Measurements from ENCODE around the gene BMP6.

- TF ChIP-seq CTCF (conservative IDR thresholded peaks at IDR 0.05): no peak
- no peak for TF ChIP-seq ZFX (IDR thresholded peaks at IDR 0.05)
These were observed 5.4 kb downstream of the BMP6 start for GRCh38 chr6:7731294-7731693.

Data from C4-2B (cell line).